SU-DHL-6 (cell line): ENCODE measurements around the gene TMEM106C.

Source experiments
- H2AFZ ChIP-seq: fragments of 200-600 bp; sonication (generic); 2 replicates; pipeline ENCODE4 v1.6.1; 2014; ENCODE audit warnings: low read depth, mild to moderate bottlenecking, moderate library complexity, mixed read lengths, antibody characterized with exemption, low read length; ENCODE audit not compliant: severe bottlenecking
- H3F3A ChIP-seq: fragments of 200-600 bp; shearing (Covaris generic); 2 replicates; pipeline ENCODE4 v1.6.0; 2016; ENCODE audit warnings: antibody characterized with exemption, mild to moderate bottlenecking; ENCODE audit not compliant: insufficient read depth
- H3K27ac ChIP-seq: fragments of 200-600 bp; sonication (generic); 2 replicates; pipeline ENCODE4 v1.5.1; 2016; ENCODE audit warnings: low read depth, mild to moderate bottlenecking, low read length, moderate library complexity, mixed read lengths
- H3K27me3 ChIP-seq: fragments of 200-600 bp; sonication (generic), shearing (Covaris generic); 2 replicates; pipeline ENCODE4 v1.6.0; 2014; ENCODE audit warnings: mild to moderate bottlenecking, low read length
- H3K36me3 ChIP-seq: fragments of 200-600 bp; sonication (generic); 2 replicates; pipeline ENCODE4 v1.6.1; 2014; ENCODE audit warnings: mild to moderate bottlenecking, low read length, mixed read lengths
- H3K4me2 ChIP-seq: fragments of 300-600, 200-600 bp; shearing (Covaris generic), sonication (generic); 2 replicates; pipeline ENCODE4 v1.6.0; 2014; ENCODE audit warnings: low read length, low read depth, mild to moderate bottlenecking; ENCODE audit not compliant: poor library complexity, severe bottlenecking
- H3K4me3 ChIP-seq: fragments of 200-600 bp; sonication (generic); 2 replicates; pipeline ENCODE4 v1.5.1; 2014; ENCODE audit warnings: antibody characterized with exemption, low read length, mild to moderate bottlenecking, mixed read lengths; ENCODE audit not compliant: insufficient read depth, poor library complexity, severe bottlenecking
- H3K79me2 ChIP-seq: fragments of 200-600 bp; sonication (generic); 2 replicates; pipeline ENCODE4 v1.6.1; 2014; ENCODE audit warnings: mild to moderate bottlenecking, low read length, moderate library complexity; ENCODE audit not compliant: insufficient read depth
- H3K9ac ChIP-seq: fragments of 200-600 bp; sonication (generic); 2 replicates; pipeline ENCODE4 v1.7.0; 2014; ENCODE audit warnings: mild to moderate bottlenecking, low read length
- H3K9me2 ChIP-seq: fragments of 200-600 bp; sonication (generic); replicated peaks from 2 replicates; pipeline ENCODE4 v1.6.1; 2014; ENCODE audit warnings: low read length; ENCODE audit not compliant: insufficient read depth
- H3K9me3 ChIP-seq: fragments of 200-600 bp; sonication (generic); 2 replicates; pipeline ENCODE4 v1.6.1; 2014; ENCODE audit warnings: low read length, mixed read lengths; ENCODE audit not compliant: insufficient read depth
- H4K20me1 ChIP-seq: fragments of 200-600 bp; sonication (generic); 2 replicates; pipeline ENCODE4 v1.6.1; 2014; ENCODE audit warnings: low read depth, mild to moderate bottlenecking, antibody characterized with exemption, low read length, moderate library complexity, mixed read lengths
- CTCF ChIP-seq: fragments of 200-600 bp; sonication (generic); IDR thresholded peaks from one replicate; pipeline ENCODE4 v1.5.1; 2017; ENCODE audit warnings: antibody characterized with exemption, mild to moderate bottlenecking, low read length, moderate library complexity; ENCODE audit not compliant: insufficient read depth, poor library complexity, severe bottlenecking
- EZH2phosphoT487 ChIP-seq: fragments of 200-600 bp; sonication (generic), shearing (Covaris generic); conservative IDR thresholded peaks from 2 replicates; pipeline ENCODE4 v1.6.1; 2018; ENCODE audit warnings: mild to moderate bottlenecking, antibody characterized with exemption, low read length, moderate library complexity, mixed read lengths

The TMEM106C gene

GRCh38 chr12:48015129-48015528, 51.7 kb downstream of the TMEM106C start:
- H3K9ac ChIP-seq = no peak overlapping the region
- H3K27me3 ChIP-seq = no peaks in the 10 kb centered on the region
- TF ChIP-seq EZH2phosphoT487 = no peak
- TF ChIP-seq CTCF = no peak

DNA sequence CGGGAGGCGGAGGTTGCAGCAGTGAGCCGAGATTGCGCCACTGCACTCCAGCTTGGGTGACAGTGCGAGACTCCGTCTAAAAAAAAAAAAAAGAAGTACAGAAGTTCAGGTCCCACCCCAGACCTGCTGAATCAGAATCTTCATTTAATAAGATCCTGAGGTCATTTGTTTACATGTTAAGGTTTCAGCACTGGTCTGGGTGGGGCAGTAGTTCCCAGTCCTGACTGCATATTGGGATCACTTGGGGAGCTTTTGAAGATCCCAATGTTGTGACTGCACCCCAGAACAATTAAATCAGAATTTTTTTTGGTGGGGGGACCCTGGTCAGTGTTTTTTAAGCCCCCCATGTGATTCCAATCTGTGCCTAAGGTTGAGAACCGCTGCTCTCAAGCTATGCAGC, 52.6 kb downstream of the TMEM106C start:
- no peaks in the 10 kb centered on the region for H3K79me2 ChIP-seq
- no peak overlapping the region for H3K4me2 ChIP-seq
- H3K27ac ChIP-seq = no peak overlapping the region
- TF ChIP-seq CTCF = no peak
- TF ChIP-seq EZH2phosphoT487 = no peak
- H2AFZ ChIP-seq = no peak overlapping the region
- no peak overlapping the region for H3K4me3 ChIP-seq
- no peak overlapping the region for H3K9ac ChIP-seq
- H3K36me3 ChIP-seq = no peaks in the 10 kb centered on the region
- H3F3A ChIP-seq = no peaks in the 10 kb centered on the region
- no peaks in the 10 kb centered on the region for H3K9me3 ChIP-seq
- no peaks in the 10 kb centered on the region for H4K20me1 ChIP-seq
- no peaks in the 10 kb centered on the region for H3K27me3 ChIP-seq
- no peaks in the 10 kb centered on the region for H3K9me2 ChIP-seq

More at GRCh38 chr12:48015129-48015528, 51.7 kb downstream of the TMEM106C start:
- H3K9me2 ChIP-seq = no peaks in the 10 kb centered on the region
- no peaks in the 10 kb centered on the region for H4K20me1 ChIP-seq
- no peaks in the 10 kb centered on the region for H3K79me2 ChIP-seq
- no peak overlapping the region for H3K4me2 ChIP-seq
- no peak overlapping the region for H3K27ac ChIP-seq
- H3K36me3 ChIP-seq = no peaks in the 10 kb centered on the region
- H3F3A ChIP-seq = no peaks in the 10 kb centered on the region
- H3K9me3 ChIP-seq = no peaks in the 10 kb centered on the region
- no peak overlapping the region for H3K4me3 ChIP-seq
- H2AFZ ChIP-seq = no peak overlapping the region

GRCh38 chr12:48016373-48017020, 53.1 kb downstream of the TMEM106C start:
- no peaks in the 10 kb centered on the region for H3K79me2 ChIP-seq
- no peak overlapping the region for H3K27ac ChIP-seq
- H4K20me1 ChIP-seq = no peaks in the 10 kb centered on the region
- no peaks in the 10 kb centered on the region for H3K9me2 ChIP-seq
- no peak overlapping the region for H2AFZ ChIP-seq
- no peak overlapping the region for H3K9ac ChIP-seq
- H3F3A ChIP-seq = no peaks in the 10 kb centered on the region
- no peak overlapping the region for H3K4me2 ChIP-seq
- H3K4me3 ChIP-seq = no peak overlapping the region
- TF ChIP-seq CTCF (no peak), EZH2phosphoT487 (no peak)
- no peaks in the 10 kb centered on the region for H3K9me3 ChIP-seq
- H3K36me3 ChIP-seq = no peaks in the 10 kb centered on the region
- H3K27me3 ChIP-seq = no peaks in the 10 kb centered on the region
